A673 (cell line): Measurements from ENCODE around the gene TRNP1. TPM values are rescaled to one million over a fixed set of nuclear protein-coding genes. Genes with fewer than 3 reads are reported as not detected.
A peak's percentile ranks its signal among the peaks of the same experiment; 100 is the strongest.

Source experiments
- Bru-seq: library from RNA; stranded (reverse); fragments of 400-500 nt; gene quantifications from one replicate; lab custom pipeline; 2021; lab: Mats Ljungman, UMichigan
- BruChase-seq, 2 experiments: library from RNA; stranded (reverse); fragments of 400-500 nt; gene quantifications; one replicate each; lab custom pipeline; 2021; lab: Mats Ljungman, UMichigan
- BruUV-seq: library from RNA; stranded (reverse); fragments of 400-500 nt; replicated peaks from 2 replicates; lab custom pipeline; 2021; lab: Mats Ljungman, UMichigan
- CTCF ChIA-PET: fragments of 300-600 bp; sonication (Branson Sonifier 250); formaldehyde crosslinking; loops from one replicate; lab custom pipeline; 2022; ENCODE audit warnings: antibody characterized with exemption; lab: Charles Lee
- POLR2A ChIA-PET: fragments of 300-600 bp; sonication (Branson Sonifier 250); formaldehyde crosslinking; loops from one replicate; lab custom pipeline; 2022; ENCODE audit warnings: antibody characterized with exemption; ENCODE audit not compliant: low non-redundant PET; lab: Charles Lee
- DNase-seq: peaks from one replicate; pipeline ENCODE4 v3.0.0-alpha.2; 2015; ENCODE audit warnings: low spot score
- H3K27ac ChIP-seq: fragments of 200-600 bp; sonication (generic); 2 replicates; pipeline ENCODE4 v1.5.1; 2016; ENCODE audit warnings: mixed run types, low read depth, mild to moderate bottlenecking, mixed read lengths, antibody characterized with exemption, low read length; ENCODE audit not compliant: poor library complexity, severe bottlenecking
- H3K27me3 ChIP-seq: fragments of 200-600 bp; sonication (generic); replicated peaks from 2 replicates; pipeline ENCODE4 v1.6.1; 2017; ENCODE audit warnings: mixed run types, low read depth, mild to moderate bottlenecking, mixed read lengths, antibody characterized with exemption, low read length; ENCODE audit not compliant: insufficient read depth, poor library complexity
- H3K36me3 ChIP-seq: fragments of 200-600 bp; sonication (generic); 2 replicates; pipeline ENCODE4 v1.6.1; 2016; ENCODE audit warnings: mixed run types, mild to moderate bottlenecking, mixed read lengths, antibody characterized with exemption, low read length; ENCODE audit not compliant: insufficient read depth, poor library complexity, severe bottlenecking
- H3K4me1 ChIP-seq: fragments of 200-600 bp; sonication (generic); 2 replicates; pipeline ENCODE4 v1.6.1; 2017; ENCODE audit warnings: mixed run types, mild to moderate bottlenecking, mixed read lengths, antibody characterized with exemption, low read length; ENCODE audit not compliant: insufficient read depth, poor library complexity, severe bottlenecking
- H3K4me3 ChIP-seq: fragments of 200-600 bp; sonication (generic); 2 replicates; pipeline ENCODE4 v1.5.1; 2016; ENCODE audit warnings: low read depth, mixed run types, mild to moderate bottlenecking, mixed read lengths, low read length; ENCODE audit not compliant: poor library complexity, severe bottlenecking
- H3K9me3 ChIP-seq: fragments of 200-600 bp; sonication (generic); 2 replicates; pipeline ENCODE4 v1.6.1; 2016; ENCODE audit warnings: mixed run types, low read depth, mild to moderate bottlenecking, mixed read lengths, antibody characterized with exemption, low read length; ENCODE audit not compliant: poor library complexity, severe bottlenecking
- CTCF ChIP-seq: fragments of 300-800, 200-600 bp; sonication (generic); conservative IDR thresholded peaks from 2 replicates; pipeline ENCODE4 v1.5.1; 2017; ENCODE audit warnings: low read depth, mild to moderate bottlenecking, antibody characterized with exemption, low read length, moderate library complexity, mixed read lengths
- EZH2 ChIP-seq: fragments of 200-600 bp; sonication (generic); IDR thresholded peaks from 2 replicates; pipeline ENCODE4 v1.6.1; 2017; ENCODE audit warnings: borderline replicate concordance, low read depth, mild to moderate bottlenecking, mixed read lengths, antibody characterized with exemption, low read length; ENCODE audit not compliant: poor library complexity, severe bottlenecking
- intact Hi-C: fragments of 100-400 bp; cut with micrococcal nuclease; formaldehyde crosslinking; loops from one replicate; pipeline ENCODE4 v1.10.0; 2022; ENCODE audit not compliant: unreplicated experiment
- long read RNA-seq: library from polyadenylated mRNA; stranded (forward); transcript quantifications from one replicate; pipeline ENCODE4 v2.0.0, GENCODE V29; 2022
- total RNA-seq: library from RNA; stranded (reverse); gene quantifications from 2 replicates; pipeline ENCODE4 v1.2.3, GENCODE V29; 2021

Gene TRNP1
- total RNA-seq (1.0 and 1.4 TPM in 2 replicates), Bru-seq, nascent RNA (percentile 32 among the genes with signal in this experiment), BruChase-seq, experiment 1, labeled RNA remaining after a 2-hour chase (percentile 32 among the genes with signal in this experiment), BruChase-seq, experiment 2, labeled RNA remaining after a 6-hour chase (percentile 39 among the genes with signal in this experiment)
- long read RNA-seq, partial matches to known transcripts: 0 of 3 reads
- long read RNA-seq, other reads (novel, unspliced or antisense): 0 of 3 reads

- ChIA-PET CTCF (no interaction called here), POLR2A (interaction anchor here (0.5 kb wide), 1 partner anchor 591 kb away, joined by 4 read pairs; no protein-coding TSS in a partner anchor)
- peaks cover 5% of the 10 kb centered on the region for H3K4me1 ChIP-seq
- intact Hi-C loops: no loop called here
- no peaks in the 10 kb centered on the region for H3K36me3 ChIP-seq
- DNase-seq: peak; percentile 68
- H3K4me3 ChIP-seq: peak within 1 kb of the TSS; percentile 67
- H3K9me3 ChIP-seq: no peaks in the 10 kb centered on the region
- H3K27ac ChIP-seq: no peak within 1 kb of the TSS
- no peak for TF ChIP-seq EZH2
- no peak for TF ChIP-seq CTCF
- BruUV-seq: no TSS peak
- H3K27me3 ChIP-seq: peaks cover 16% of the 10 kb centered on the region
Measured at GRCh38 chr1:26993237-26994019, at the start of gene TRNP1. TSS of gene TRNP1 (plus strand) at chr1:26993692. CDS start at chr1:26993787, 95 bp downstream.

GRCh38 chr1:26945138-26945537 lies 48.4 kb upstream of the TRNP1 start:
- H3K36me3 ChIP-seq: peaks cover 54% of the 10 kb centered on the region
- intact Hi-C loops: no loop called here
- H3K4me1 ChIP-seq: no peaks in the 10 kb centered on the region
- POLR2A ChIA-PET: no interaction called here
- no peak overlapping the region for H3K4me3 ChIP-seq
- no peaks in the 10 kb centered on the region for H3K27me3 ChIP-seq
- TF ChIP-seq EZH2 (no peak), CTCF (no peak)
- no peaks in the 10 kb centered on the region for H3K9me3 ChIP-seq
- CTCF ChIA-PET: no interaction called here
- no peak for DNase-seq
- BruUV-seq: no TSS peak
- H3K27ac ChIP-seq: no peak overlapping the region

- TF ChIP-seq EZH2: no peak
- TF ChIP-seq CTCF: no peak
- intact Hi-C loops: no loop called here
- H3K4me1 ChIP-seq: no peaks in the 10 kb centered on the region
- no peak overlapping the region for H3K27ac ChIP-seq
- peaks cover 54% of the 10 kb centered on the region for H3K36me3 ChIP-seq
- H3K9me3 ChIP-seq: no peaks in the 10 kb centered on the region
- no peak for DNase-seq
- H3K4me3 ChIP-seq: no peak overlapping the region
- no TSS peak for BruUV-seq
- ChIA-PET POLR2A (no interaction called here), CTCF (no interaction called here)
- H3K27me3 ChIP-seq: no peaks in the 10 kb centered on the region
Measured at GRCh38 chr1:26945728-26946127, 47.8 kb upstream of the TRNP1 start.
